DND-41 (cell line): Measurements from ENCODE around the gene PITX1.

Source experiments
- CTCF ChIP-seq: IDR thresholded peaks from 2 replicates; pipeline ENCODE4 v1.5.1; 2012; ENCODE audit warnings: borderline replicate concordance, low read length, moderate library complexity, mild to moderate bottlenecking; ENCODE audit not compliant: poor library complexity, severe bottlenecking; ENCODE audit errors: extremely low read depth
- EZH2 ChIP-seq: IDR thresholded peaks from 3 replicates; pipeline ENCODE4 v1.6.1; 2012; ENCODE audit warnings: borderline replicate concordance, low read depth, mild to moderate bottlenecking, moderate library complexity, low read length, inconsistent platforms; ENCODE audit not compliant: severe bottlenecking

DNA sequence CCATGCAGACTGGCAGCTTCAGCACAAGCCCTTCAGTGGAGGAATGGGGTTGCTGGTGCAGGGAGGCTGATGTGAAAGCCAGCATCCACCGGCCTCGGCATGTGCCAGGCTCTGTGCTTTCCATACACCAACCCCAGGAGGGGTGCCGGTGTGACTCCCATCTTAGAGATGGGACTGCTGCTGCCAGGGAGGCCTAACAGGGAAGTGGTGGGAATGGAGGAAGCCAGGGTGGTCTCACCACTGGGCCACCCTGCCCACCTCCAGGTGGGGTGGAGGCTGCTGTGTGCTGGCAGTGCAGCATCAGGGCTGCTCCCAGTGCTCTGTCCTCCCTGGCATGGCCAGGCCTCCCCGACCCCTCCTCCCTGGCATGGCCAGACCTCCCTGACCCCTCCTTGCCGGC is 32.8 kb upstream of the PITX1 start:
- TF ChIP-seq CTCF (no peak), EZH2 (no peak)
